ENCODE results near the gene GCNA. TPM values are rescaled to one million over a fixed set of nuclear protein-coding genes. Genes with fewer than 3 reads are reported as not detected.
"Not testable (repeated sequence)": the region's sequence is repeated elsewhere in the genome, so short reads cannot be mapped to it uniquely, and the experiment has no call there.

The GCNA gene
- total RNA-seq, 1 donor from 2014 or later: 2.5 TPM

DNA sequence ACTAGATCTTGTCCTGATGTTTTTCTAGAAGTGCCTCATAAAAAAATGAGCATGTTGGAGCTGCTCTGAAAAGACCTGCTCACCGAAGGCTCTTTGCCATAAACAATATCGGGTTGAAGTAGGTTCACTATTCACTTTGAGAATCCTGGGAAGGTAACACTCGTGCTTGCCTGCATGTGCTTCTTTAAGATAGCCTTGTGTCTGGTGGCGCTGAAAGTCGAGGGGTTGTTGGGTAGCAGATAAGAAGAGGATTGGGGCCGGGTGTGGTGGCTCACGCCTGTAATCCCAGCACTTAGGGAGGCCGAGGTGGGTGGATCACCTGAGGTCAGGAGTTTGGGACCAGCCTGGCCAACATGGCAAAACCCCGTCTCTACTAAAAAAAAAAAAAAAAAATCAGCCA, 33.5 kb downstream of the GCNA start:
- DNase-seq (ENCODE audit: extremely low read depth, low read depth, low spot score): not testable (repeated sequence)

DNA sequence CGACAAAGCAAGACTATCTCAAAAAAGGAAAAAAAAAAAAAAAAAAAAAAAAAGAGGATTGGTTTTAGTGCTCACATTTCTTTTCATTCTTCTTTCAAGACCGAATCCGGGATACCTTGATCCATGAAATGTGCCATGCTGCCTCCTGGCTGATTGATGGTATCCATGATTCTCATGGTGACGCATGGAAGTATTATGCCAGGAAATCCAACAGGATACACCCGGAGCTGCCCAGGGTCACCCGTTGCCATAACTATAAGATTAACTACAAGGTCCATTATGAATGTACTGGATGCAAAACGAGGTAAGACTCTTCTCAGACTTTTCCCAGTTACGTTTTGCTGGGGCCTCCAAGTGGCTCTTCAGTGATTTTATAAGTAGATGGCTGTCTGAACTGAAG, 34.0 kb downstream of the GCNA start:
- DNase-seq (ENCODE audit: extremely low read depth, low read depth, low spot score): peak; percentile 68

DNA sequence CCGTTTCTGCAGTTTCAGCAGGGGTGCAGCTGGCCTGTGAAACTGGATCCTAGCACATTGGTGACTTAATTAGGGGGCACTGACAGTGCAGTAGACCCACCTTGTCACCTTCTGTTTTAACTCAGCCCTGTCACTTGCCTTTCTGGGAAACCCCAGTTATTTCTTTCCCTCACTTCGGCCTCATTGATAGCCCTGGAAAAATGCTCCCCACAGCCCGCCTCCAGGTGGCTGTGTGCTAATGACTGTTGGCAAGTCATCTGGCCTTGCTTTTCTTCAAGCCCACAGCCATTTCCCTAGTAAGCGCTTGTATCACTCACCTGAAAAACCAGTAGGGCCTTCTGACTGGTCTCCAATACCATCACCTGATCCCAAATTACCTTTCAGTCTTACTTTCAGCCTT, 36.8 kb downstream of the GCNA start:
- no peak for DNase-seq (ENCODE audit: extremely low read depth, low read depth, low spot score)

DNA sequence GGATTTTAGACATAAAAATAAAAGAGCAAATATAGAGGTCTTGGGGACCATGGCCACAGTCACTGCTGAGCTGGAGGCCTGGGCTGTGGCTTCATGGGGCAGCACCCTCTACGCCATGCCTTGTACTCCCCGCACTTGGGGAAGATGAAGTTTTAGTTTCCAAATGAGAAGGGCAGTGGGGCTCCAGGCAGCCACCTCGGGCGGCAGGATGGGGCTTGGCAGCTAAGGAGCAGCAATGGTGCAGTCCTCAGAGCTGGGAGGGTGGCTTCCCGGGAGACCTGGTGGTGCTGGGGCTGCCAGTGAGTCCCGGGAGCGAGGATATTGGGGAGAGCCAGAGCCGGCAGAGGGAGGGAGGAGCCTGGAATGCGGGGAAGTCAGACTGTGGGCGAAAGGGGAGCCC, 37.7 kb downstream of the GCNA start:
- DNase-seq (ENCODE audit: extremely low read depth, low read depth, low spot score): no peak

DNA sequence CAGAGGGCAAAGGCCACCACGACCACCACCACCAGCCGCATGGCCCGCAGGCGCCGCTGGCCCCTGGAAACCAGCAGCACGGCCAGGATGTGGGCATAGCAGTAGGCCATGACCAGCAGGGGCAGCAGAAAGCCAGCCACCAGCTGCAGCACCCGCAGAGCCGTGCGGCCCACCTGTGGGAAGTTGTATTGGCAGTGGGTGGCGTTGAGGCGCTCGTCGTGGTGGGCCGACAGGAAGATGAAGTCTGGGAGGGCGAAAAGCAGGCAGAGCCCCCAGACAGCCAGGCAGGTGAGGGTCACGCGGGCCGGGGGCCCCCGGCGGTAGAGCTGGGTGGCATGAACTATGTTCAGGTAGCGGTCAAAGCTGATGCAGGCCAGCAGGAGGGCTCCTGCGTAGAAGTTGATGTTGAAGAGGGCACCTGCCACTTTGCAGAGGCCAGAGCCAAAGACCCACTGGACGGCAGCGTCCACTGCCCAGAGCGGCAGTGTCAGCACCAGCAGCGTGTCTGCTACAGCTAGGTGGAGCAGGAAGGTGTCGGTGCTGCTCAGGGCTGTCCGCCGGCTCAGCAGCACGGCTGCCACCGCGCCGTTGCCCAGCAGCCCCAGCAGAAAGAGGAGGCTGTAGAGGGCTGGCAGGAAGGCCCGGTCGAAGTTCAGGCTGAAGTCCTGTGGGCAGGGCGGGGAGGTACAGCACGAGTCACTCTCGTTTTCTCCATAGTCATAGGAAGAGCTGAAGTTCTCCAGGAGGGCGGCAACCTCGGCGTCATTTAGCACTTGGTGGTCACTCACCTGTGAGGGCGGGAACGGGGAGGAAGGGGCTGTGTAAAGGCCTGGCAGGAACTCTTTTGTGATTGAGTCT, 38.7 kb downstream of the GCNA start:
- no peak for DNase-seq (ENCODE audit: extremely low read depth, low read depth, low spot score)

- DNase-seq (ENCODE audit: extremely low read depth, low read depth, low spot score): no peak
Measured at GRCh38 chrX:71617742-71618141, 39.5 kb downstream of the GCNA start.

DNA sequence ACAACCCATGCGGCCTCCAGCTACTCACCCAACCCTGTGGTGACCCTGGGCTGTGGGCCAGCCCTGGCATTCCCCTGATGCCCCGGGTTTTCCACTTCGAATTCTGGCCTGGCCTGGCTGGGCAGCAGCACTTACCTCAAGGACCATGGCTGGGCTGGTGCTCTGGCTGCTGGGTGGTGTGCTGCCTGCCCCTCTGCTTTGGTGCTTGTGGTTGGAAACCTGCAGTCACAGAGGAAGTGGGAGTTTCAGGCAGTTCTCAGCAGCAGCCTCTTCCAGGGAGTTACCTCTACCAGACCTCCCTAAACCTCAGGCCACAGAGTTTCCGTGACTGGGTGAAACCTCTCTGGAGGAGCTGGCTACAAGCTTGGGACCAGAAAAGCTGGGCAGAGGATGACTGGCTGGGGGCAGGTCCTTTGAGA, 40.1 kb downstream of the GCNA start, which contains the start of gene CXCR3:
TSS of gene CXCR3 (minus strand) at position 209 of the 419 bp plus-strand sequence. CDS start at position 147, 62 bp downstream.
- no peak for DNase-seq (ENCODE audit: extremely low read depth, low read depth, low spot score)

GRCh38 chrX:71618787-71619186, 40.5 kb downstream of the GCNA start:
- DNase-seq (ENCODE audit: extremely low read depth, low read depth, low spot score): no peak

DNA sequence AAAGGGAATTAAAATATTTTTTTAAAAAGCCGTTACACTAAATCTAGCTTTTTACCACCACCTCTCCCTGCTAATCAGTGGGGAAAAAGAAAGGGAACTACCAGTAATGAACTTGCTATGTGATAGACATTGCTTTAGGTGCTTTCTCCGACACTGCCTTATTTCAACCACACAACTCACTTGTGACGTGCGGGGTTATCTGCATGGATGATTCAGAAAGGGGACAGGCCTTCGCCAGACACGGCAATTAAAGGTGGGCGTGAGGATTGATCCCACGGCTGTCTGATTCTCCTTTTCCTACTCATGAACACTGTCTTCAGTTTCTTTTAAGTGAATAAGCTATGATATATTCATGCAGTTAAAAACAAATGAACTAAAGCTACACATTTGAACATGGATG, 41.0 kb downstream of the GCNA start:
- no peak for DNase-seq (ENCODE audit: extremely low read depth, low read depth, low spot score)

- no peak for DNase-seq (ENCODE audit: extremely low read depth, low read depth, low spot score)
Measured at GRCh38 chrX:71619986-71620385, 41.7 kb downstream of the GCNA start.

- DNase-seq (ENCODE audit: extremely low read depth, low read depth, low spot score): no peak
Measured at GRCh38 chrX:71621603-71622002, 43.4 kb downstream of the GCNA start.

- no peak for DNase-seq (ENCODE audit: extremely low read depth, low read depth, low spot score)
Measured at GRCh38 chrX:71622032-71622575, 43.9 kb downstream of the GCNA start.

- no peak for DNase-seq (ENCODE audit: extremely low read depth, low read depth, low spot score)
Measured at GRCh38 chrX:71622576-71623450, 44.6 kb downstream of the GCNA start.

GRCh38 chrX:71623714-71624113, 45.5 kb downstream of the GCNA start:
- DNase-seq (ENCODE audit: extremely low read depth, low read depth, low spot score): no peak

DNA sequence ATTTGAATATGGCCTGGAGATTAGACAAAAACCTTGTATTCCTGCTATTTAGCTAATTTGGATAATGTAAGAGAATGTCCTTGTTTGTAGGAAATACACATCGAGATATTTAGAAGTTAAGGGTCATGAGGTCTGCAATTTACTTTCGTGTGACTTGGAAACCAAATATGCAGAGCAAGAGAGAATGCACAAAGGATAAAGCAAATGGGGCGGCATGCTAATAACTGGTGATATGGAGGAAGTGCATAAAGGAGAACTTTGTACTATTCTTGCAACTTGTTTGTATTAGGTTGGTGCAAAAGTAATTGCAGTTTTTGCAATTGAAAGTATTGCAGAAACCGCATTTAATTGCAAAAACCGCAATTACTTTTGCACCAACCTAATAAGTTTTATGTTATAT, 47.2 kb downstream of the GCNA start:
- no peak for DNase-seq (ENCODE audit: extremely low read depth, low read depth, low spot score)

DNA sequence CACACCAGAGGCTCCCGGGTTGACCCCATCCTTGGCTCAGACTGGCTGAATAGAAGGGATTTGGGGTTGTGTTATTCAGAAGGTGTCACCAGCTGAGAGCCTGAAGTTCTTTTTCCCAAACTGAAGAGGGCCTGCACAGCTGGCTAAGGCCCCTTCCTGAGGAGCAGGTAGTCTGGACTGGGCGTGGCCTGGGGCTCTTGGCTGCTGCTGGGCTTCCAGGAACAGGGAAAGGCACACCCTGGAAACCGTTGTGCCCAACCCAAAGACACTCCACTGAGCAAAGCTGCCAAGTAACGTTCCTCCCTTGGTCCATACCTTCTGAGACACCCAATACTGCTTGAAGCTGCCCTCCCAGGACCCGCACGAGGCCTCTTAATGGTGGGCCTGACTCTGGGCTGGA, 48.3 kb downstream of the GCNA start:
- DNase-seq (ENCODE audit: extremely low read depth, low read depth, low spot score): no peak

DNA sequence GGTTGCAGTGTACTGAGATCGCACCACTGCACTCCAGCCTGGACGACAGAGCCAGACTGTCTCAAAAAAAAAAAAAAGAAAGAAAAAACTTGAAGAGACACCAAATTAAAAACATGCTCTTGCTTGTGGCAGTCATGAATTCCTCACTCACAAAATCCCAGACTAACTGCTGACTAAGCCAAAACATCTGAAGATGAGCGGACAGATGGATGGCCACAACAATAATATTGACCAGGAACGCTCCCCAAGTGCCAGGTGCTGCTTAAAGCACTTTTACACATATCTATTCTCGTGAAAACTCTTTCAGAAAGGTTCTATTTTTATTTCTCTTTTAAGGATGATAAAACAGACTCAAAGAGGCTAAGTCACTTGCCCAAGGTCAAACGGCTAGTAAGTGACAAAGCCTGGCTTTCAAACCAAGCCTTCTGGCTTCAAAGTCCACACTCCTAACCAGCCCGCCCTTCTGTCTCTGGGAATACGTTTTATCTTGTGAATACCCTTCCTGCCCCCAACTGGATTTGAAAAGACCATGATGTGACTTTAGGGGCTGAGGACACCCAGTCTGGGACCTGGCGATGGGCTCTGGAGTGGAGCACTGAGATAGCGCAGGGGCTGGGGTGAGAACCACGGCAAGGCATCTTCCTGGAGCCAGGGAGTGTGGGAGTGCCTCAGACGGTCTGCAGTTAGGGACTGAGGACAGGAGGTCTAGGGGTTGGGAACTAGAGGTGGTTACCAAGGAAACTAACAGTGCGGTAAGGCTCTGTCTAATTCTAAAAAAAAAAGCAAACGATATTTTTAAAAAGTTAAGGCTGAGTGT, 49.6 kb downstream of the GCNA start:
- DNase-seq (ENCODE audit: extremely low read depth, low read depth, low spot score): no peak

GRCh38 chrX:71629467-71629866, 51.2 kb downstream of the GCNA start:
- no peak for DNase-seq (ENCODE audit: extremely low read depth, low read depth, low spot score)

DNA sequence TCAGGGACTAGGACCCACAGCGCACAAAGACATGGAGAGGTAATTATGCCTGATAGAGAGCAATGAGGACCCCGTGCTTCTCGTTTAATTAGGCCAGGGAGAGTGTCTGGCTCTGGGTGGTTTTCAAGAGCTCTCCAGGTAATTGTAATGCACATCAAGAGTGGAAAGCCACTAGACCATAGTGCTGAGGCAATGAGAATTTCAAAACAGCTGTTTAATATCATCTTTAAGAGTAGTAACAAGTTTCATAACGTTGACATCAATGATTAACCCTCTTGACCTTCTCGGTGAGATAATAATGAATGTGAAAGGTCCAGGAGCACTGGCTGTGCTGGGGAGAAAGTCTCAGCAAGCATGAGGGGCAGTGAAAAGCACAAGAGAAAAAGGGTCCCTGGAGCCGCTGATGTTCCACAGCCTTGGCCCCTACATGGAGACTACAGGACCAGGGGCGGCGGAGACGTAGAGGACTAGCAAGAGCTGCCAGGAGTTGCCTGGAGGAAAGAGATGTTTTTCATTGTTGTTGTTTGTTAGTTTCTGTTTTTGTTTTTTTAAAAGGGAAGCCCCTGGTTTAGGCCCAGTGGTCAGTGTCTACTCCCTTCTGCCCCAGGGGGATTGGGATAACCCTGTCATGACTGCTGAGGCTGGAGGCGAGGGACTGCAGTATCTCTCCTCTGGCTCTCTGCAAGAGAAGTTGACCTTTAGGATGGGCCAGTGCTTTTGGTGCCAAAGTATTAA, 54.9 kb downstream of the GCNA start:
- DNase-seq (ENCODE audit: extremely low read depth, low read depth, low spot score): no peak

DNA sequence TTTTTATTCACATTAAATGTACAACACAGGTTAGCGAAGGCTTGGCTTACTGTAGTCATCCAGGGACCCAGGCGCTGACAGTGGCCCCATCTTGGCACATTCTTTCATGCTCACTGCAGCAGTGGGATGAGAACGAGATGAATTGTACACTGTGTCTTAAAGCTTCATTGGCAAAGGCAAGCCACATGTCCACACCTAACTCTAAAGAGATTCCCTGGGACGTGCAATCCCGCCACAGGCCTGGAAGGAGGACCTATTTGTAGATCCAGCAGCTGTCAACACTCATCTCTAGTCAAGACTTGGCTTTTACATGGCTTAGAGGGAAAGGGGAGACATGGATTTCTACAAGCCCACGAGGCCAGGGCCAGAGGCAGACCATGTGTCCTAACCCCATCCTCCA, 56.1 kb downstream of the GCNA start:
- DNase-seq (ENCODE audit: extremely low read depth, low read depth, low spot score): no peak

All from glomerular endothelial cell (primary cell).